ENCODE data around the gene TMEM161A.
A peak's percentile ranks its signal among the peaks of the same experiment; 100 is the strongest.
"Not testable (repeated sequence)": the region's sequence is repeated elsewhere in the genome, so short reads cannot be mapped to it uniquely, and the experiment has no call there.

The TMEM161A gene

DNA sequence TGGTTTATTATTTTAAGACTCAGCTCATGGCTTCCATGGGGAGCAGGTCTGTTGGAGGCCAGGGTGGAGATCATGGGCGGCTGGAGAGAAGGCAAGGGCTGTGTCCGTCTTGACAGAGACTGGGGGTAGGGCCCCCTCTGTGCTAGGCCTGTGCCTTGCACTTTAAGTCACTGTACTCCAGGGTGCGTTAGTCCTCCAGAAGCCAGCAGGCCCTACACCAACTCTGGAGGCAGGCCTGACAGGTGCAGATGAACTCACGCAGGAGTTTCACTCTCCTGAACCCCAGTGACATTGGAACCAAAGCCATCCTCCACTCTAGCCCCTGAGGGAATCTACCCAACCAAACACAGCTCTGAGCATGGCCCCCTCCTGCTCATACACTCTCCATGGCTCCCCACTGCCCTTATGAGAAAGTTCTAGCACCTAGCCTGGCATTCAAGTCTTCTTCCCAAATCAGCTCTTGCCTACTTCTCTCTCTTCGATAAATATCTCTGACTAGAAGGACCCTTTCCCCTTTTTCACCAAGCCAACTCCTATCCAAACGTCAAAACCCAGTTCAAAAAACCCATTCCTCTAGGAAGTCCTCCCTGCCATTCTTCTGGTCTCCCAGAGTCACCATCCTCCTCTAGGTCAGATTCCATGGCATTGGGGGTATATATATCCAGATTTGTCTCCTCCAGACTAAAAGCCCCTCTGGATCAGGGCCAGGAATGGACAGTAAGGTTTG lies 16.7 kb upstream of the TMEM161A start:
- no peak for DNase-seq

DNA sequence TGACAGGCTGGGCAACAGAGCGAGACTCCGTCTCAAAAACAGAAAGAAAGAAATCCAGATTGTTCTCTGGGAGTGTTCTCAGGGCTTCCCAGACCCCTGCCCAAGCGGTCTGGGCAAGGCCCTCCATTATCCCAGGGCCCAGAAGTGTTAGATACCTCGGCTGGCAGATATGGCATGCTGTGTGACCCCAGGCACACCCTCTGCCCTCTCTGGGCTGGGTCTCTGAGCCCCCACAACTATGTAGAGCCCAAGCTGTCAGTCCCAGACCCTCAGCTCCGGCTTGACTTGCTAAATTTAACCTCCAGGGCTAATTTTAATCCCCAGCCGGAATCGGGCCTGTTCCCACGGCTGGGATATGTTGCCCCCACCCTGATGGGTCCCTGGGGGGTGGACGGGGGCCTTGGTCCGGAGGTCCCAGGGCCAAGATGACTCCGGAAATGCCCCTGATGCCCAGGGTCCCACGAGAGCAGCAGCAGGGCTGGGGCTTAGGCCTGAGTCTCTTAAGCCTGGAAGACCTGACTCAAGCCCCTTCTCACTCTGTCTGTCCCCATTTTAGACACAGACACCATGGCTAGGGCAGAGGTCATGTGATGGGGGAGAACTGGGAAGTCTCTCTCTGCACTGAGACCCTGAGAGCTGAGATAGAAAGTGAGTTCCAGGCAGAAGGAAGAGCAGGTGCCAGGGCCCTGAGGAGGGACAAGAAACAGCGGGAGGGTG lies 14.5 kb upstream of the TMEM161A start:
- no peak for DNase-seq

DNA sequence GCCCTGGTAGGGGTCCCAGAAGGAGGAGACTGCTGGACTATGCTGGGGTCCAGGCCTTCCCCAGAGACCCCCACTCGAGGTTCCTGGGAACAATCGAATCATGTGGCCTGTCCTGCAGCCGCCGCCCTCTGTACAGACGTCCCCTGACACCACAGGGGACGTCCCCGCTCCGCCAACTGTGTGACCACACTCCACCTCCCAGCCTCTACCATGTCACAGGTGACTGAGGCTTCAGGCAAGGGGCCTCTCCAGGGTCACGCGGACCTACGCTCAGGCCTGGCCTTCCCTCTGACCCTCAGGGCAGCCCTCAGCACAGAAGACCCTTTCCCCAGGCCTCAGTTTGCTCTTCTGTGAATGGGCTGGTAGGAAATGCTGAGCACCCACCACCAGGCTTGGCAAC lies 13.1 kb upstream of the TMEM161A start:
- no peak for DNase-seq

DNA sequence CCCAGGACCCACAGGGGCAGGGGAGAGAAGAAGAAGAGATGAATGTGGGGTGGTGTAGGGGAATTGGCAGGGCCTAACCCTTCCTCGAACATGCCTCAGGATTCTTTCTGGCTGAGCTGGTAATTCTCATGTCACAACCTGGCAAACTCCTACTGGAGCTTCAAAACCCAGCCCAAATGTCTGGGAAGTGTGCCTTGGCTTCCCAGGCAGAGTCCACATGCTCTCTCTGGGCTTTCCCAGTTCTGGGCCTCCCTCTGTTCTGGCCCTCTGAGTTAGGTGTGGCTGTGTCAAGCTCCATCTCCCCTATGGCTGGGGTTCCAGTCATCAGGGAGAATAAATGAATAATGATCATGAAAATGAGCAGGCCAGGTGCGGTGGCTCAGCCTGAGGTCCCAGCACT lies 11.2 kb upstream of the TMEM161A start:
- DNase-seq = no peak

DNA sequence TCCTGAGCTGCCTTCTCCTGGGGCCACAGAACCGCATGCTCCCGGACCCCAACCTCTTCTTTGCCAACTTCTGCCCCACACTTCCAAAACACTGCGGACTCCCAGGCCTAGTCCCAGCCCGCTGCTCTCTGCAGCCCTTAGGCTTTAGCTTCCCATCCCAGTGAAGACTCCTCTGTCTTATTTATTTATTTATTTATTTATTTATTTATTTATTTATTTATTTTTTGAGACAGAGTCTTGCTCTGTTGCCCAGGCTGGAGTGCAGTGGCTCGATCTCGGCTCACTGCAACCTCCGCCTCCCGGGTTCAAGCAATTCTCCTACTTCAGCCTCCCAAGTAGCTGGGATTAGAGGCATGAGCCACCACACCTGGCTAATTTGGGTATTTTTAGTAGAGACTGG lies 10.2 kb upstream of the TMEM161A start:
- DNase-seq = not testable (repeated sequence)

DNA sequence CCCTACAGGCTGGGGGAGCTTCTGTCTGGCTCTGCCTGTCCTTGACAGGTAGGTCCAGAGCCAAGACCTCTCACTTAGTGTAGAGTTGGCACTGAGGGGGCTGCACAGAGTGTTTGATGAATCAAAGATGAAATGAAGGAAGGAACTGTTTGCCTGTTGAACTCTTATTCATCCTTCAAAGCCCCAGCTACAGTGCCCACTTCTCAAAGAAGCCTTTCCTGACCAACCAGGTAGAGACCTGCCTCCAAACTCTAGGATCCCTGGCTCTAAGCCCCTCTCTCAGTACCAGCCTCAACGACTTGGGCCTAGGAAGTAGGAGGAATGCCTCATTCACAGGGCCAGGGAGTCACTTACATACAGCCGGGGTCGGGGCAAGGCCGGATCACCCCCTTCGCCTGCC lies 9.1 kb upstream of the TMEM161A start:
- no peak for DNase-seq

DNA sequence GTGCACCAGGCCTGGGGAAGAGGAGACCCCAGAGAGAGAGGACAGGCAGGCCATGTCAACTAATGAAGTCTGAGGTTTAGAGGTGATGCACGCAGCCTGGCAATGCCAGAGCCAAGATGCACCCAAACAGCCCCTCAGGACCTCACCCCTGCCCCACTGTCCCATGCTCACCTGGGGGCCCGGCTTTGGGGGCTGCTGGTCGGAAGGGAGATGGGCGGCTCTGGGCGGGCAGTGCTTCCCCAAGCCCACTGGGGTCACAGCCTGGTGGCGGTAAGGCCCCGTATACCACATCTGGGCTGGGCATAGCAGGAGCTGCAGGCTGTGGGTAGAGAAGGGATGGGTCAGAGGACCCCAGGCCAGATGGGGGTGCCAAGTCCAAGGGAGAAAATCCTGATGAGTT lies 8.6 kb upstream of the TMEM161A start:
- DNase-seq = no peak

DNA sequence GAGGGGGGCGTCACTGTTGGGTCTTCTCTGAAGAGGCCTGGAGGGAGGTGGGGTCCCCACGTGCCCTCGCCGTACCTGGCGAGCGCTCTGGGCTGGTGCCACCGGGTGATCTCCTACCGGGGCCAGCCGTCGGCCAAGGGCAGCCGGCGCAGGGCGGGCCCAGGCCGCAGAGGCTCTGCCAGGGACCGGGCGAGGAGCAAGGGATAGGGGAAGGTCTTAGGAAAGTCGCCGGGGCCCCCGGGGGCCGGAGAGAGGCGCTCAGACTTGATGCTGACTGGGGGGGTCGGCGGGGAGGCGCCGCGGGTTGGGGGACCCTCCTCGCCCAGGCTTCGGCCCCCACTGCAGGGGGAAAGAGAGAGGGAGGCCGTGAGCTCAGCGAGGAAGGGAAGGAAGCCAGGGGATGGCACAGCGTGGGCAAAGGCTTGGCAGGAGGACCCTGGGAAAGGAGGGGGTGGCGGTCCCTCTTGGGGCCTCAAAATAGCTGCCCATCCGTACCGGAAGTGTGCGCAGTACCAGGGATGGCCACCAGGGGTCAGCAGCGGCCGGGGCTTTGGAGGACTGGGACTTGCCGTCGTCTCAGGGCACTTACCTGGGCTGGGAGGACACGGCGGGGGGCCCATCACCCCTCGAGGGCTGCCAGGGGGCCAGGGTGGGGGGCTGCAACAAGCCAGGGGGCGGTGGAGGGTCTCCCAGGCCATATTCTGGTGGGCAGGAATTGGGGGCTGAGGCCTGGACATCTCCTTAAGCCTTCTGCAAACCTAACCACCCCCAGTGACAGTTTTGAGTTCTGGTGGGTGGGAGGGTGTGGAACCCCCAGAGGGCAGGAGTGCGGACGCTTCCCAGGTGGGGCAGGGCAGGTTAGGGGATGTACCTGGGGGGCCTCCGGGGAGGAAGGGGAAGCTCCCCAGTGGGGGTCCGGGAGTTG lies 7.7 kb upstream of the TMEM161A start:
- peak; percentile 39 to 96 for DNase-seq

DNA sequence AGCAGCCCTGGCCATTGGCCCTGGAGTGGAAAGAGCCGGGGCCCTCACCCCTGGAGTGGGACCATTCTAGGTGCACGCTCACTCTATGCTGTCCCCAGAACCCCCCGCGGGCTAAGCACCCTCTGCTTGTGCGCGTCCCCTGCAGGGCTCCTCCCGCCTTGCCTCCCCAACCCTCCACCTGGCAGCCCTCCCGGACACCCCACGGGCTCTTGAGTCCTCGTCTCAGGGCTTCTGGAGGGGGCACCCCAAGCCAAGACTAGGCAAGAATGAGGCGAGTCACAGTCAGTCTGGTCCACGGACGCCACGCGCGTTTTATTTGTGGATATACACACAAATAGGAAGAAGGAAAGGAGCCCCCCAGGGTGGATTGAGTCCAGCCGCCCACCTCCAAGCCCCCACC lies 7.0 kb upstream of the TMEM161A start:
- DNase-seq = no peak

DNA sequence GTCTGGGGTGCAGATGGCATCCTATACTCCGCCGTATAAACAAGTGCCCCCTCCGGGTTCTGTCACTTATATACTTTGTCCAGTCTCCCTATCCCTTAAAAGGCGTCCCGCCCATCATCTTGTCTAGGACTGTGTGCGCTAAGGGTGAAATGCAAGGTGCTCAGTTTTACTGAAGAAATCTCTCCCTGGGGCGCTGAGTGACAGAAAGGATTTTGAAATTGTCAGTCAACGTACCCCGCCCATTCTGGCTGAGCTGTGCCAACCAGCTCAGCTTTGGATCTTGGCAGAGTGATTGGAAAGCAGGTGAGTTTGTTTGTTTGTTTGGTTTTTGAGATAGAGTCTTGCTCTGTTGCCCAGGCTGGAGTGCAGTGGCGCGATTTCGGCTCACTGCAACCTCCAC lies 4.1 kb upstream of the TMEM161A start:
- no peak for DNase-seq

DNA sequence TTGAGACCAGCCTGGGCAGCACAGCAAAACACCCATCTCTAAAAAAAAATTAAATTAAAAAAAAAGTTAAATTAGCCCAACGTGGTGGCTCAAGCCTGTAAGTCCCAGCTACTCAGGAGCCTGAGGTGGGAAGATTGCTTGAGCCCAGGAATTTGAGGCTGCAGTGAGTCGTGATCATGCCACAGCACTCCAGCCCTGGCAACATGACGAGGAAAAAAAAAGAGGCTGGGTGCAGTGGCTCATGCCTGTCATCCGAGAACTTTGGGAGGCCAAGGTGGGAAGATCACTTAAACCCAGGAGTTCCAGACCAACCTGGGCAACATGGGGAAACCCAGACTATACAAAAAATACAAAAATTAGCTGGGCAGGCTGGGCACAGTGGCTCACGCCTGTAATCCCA lies 2.2 kb upstream of the TMEM161A start:
- no peak for DNase-seq

DNA sequence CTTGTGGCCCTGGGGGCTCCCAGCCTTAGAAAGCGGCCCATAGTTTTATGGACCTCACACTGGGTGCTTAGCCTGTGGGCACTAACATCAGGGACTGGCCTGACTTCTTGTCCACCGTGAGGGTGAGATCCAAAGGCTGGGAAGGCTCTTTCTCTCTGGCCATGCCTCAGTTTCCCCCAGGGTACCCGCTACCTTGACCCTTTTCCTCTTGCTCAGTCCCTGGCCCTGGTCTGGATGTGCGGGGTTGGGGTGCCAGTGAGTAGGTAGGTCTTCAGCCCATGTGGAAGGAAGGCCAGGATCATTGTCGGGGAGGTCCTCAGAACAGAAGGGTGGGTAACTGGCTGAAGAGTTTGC lies 1.6 kb upstream of the TMEM161A start:
- no peak for DNase-seq

DNA sequence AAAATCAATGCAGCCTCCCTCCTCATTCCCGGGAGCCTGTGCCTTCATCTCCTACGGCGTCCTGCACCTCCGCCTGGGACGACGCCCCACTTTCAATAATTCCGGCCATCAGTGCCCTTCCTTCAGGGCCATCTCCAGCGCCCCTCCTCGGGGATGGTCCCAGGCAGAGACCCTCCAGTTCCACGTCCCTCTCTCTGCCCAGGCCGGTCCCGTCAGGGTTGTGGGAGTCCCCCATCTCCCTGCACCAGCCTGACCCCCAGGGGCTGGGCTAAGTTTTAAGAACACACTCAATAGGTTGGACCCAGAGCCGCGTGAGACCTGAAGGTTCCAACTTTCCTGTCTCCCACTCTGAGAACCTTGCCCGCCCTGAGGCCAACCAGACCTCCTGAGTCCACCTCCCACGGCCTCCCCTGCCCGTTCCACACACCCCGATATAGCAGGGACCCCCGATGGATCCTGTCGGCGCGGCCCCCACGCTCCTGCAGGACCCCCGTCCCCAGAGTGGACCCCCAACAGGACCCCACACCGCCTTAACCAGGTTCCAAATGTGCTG lies 646 bp downstream of the TMEM161A start:
- DNase-seq = no peak

DNA sequence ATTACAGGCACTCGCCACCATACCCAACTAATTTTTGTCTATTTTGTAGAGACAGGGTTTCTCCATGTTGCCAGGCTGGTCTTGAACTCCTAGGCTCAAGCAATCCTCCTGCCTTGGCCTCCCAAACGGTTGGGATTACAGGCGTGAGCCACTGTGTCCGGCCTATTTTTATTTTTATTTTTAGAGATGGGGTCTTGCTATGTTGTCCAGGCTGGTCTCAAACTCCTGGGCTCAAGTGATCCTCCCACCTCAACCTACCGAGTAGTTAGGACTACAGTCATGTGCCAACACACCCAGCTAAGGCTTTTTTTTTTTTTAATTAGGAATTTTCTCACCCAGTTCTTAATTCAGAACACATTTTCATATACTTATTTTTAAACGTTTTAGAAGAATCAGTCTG lies 2.6 kb downstream of the TMEM161A start:
- not testable (repeated sequence) for DNase-seq

DNA sequence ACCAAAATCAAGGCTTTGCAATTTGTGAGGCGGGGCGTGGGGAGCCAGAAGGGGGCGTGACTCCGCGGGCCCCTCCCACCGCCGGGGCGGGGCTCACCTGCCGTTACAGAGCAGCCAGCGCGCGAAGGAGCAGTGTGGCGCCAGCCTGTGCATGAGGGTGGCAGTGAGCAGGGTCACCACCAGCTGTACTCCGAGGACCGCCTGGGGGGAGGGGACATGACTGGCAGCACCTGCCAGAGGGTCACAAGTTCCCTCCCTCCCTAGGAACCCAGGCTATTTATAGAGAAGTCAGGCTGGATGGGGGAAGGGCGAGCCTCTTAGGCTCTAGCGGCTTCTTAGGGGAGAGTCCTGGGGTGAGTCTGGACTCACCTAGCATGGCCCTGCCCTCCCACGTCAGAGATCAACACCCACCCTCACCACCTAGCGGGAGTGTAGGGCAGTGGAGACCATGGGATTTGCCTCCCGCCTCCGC lies 3.6 kb downstream of the TMEM161A start:
- peak in 1 of 2 donors; percentile 7 for DNase-seq

DNA sequence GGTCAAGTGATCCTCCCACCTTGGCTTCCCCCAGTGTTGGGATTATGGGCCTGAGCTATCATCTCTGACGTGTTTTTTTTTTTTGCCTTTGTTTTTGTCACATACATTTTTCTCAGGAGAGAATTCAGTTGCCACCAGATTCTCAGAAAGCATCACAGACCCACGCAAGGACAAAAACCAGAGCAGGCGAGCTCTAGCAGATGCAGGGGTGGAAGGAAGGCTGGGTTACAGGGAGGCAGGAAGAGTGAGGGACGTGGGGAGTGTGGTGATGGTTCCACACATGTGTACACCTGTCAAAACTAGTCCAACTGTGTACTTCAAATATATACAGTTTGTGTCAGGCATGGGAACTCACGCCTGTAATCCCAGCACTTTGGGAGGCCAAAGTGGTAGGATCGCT lies 4.3 kb downstream of the TMEM161A start:
- no peak for DNase-seq

DNA sequence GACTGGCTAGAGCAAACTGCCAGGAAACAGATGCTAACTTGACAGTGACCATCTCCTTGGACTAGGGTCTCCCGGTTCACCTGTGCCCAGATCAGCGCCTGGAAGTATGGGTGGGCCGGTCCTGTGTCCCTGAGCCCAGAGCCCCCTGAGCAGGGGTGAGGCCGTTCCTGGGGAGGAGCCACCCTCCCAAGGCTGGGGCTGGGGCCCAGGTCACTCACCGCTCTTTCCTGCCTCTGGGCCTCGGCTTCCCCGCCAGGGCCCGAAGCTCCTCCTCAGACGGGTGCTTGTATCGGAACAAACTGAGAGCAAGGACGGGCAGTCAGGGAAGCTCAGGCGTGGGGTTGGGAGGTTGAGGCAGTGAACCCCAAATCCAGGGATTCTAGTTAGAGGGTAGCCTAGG lies 5.4 kb downstream of the TMEM161A start:
- no peak for DNase-seq

DNA sequence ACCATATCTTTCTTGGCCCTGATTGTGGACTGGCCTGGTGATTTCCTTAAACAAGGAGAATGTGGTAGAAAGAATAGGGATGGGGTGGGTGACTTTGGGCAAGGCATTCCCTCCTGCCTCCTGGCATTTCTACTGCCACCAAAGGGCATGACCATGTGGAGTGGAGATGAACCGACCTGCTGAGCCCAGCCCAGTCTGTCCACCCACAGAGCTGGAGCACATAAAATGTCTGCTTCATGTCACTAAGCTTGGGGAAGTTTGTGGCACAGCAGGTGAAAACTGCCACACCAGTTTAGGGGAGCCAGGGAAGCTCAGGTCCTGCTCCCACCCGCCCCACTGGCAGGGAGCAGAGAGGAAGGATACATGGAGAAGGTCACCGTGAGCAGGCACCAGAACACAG lies 6.3 kb downstream of the TMEM161A start:
- no peak for DNase-seq

DNA sequence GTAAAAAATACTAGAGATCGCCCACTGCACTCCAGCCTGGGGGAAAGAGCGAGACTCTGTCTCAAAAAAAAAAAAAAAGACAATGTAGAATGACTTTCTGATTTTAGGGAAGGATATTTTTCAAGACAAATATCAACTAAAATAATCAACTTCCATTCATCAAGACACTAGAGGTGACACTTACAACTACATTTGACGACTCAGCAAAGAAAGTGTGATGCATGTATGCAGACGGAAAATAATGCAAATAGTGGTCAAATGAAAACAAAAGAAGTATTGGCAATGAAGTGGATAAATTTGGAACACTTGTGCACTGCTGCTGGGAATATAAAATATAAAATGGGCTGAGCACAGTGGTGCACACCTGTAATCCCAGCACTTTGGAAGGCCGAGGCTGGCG lies 12.2 kb downstream of the TMEM161A start:
- no peak for DNase-seq

DNA sequence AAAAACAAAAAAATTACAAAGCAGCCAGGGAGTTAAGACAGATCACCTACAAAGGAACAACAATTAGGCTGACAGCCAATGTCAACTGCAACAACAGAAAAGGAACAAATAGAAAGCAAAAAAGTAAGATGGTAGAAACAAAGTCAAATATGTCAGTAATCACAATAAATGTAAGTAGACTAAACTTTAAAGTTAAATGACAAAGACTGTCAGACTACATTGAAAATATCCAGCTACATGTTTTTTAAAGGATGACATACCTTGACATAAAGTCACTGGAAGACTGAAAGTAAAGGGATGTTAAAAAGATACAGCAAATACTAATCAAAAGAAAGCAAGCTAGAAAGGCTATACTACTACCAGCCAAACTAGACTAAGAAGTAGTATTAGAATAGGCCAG lies 14.9 kb downstream of the TMEM161A start:
- no peak for DNase-seq

DNA sequence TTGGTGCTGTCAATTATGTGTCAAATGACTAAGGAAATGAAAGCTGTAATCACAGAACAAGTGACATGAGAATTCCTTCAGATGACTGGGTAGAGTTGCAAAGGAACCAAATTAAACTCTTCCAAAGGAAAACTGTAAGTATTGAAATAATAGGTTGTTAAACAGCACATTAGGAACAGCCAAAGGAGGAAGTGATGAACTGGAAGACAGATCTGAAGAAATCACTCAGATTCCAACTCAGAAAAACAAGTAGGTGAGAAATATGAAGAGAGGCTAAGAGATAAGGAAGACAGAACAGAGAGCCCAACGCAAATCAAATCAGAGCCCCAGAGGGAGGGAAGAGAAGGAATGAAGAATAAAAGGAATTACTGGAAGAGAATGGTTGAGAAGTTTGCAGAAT lies 15.4 kb downstream of the TMEM161A start:
- no peak for DNase-seq

DNA sequence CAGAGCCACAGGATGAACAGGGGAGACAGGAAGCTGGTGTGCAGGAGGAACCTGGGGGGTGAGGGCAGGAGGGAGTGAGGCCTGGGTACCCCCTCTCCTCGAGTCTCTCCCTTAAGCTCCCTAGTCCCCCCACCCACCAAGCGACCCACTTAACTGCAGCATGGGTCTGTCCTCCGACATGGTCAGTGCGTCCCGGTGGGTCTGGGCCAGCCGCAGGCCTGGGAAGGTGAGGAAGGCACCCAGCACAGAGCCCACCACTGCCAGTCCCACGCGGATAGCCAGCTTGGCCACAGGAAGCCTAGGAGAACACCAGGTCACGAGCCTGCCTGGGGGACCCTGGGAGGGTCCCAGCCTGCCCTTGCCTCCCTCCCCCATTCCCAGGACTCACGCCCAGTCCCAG lies 16.9 kb downstream of the TMEM161A start:
- DNase-seq = no peak
